Muscle of arm (tissue), 12 donors: Measurements from ENCODE around the gene SERINC2. TPM values are rescaled to one million over a fixed set of nuclear protein-coding genes. Genes with fewer than 3 reads are reported as not detected.
"Not testable (repeated sequence)": the region's sequence is repeated elsewhere in the genome, so short reads cannot be mapped to it uniquely, and the experiment has no call there.

Source experiments
- DNase-seq: peaks from one replicate; pipeline ENCODE4 v3.0.0-alpha.2; 2013
- polyA plus RNA-seq, 12 donors: library from polyadenylated mRNA; unstranded; fragments of 120-200 nt; gene quantifications; one replicate each; pipeline ENCODE4 v1.2.1, GENCODE V29; 2013; ENCODE audit not compliant: insufficient read length in 12 of 12

The SERINC2 gene
- polyA plus RNA-seq, 12 donors = 23.6 to 44.2 (median 32.3) TPM; not detected in 1

GRCh38 chr1:31381394-31382294 lies 31.4 kb upstream of the SERINC2 start:
- no peak for DNase-seq

GRCh38 chr1:31382379-31382989 lies 30.5 kb upstream of the SERINC2 start:
- DNase-seq = no peak

- DNase-seq = no peak
These were observed 29.0 kb upstream of the SERINC2 start for GRCh38 chr1:31383967-31384366.

- DNase-seq = not testable (repeated sequence)
These were observed 26.3 kb upstream of the SERINC2 start for GRCh38 chr1:31386576-31387243.

GRCh38 chr1:31387612-31388011 lies 25.4 kb upstream of the SERINC2 start:
- no peak for DNase-seq

- DNase-seq = no peak
These were observed 23.4 kb upstream of the SERINC2 start for GRCh38 chr1:31389616-31390015.

- no peak for DNase-seq
These were observed 22.9 kb upstream of the SERINC2 start for GRCh38 chr1:31390071-31390470.

GRCh38 chr1:31393463-31393862 lies 19.6 kb upstream of the SERINC2 start:
- no peak for DNase-seq

- peak; percentile 76 for DNase-seq
These were observed 18.3 kb upstream of the SERINC2 start for GRCh38 chr1:31394584-31395193.

- DNase-seq = no peak
These were observed 16.2 kb upstream of the SERINC2 start for GRCh38 chr1:31396633-31397351.

GRCh38 chr1:31397360-31398095 lies 15.5 kb upstream of the SERINC2 start:
- no peak for DNase-seq

GRCh38 chr1:31398246-31398645 lies 14.8 kb upstream of the SERINC2 start:
- no peak for DNase-seq

GRCh38 chr1:31399976-31400375 lies 13.0 kb upstream of the SERINC2 start:
- no peak for DNase-seq

GRCh38 chr1:31400393-31400792 lies 12.6 kb upstream of the SERINC2 start:
- no peak for DNase-seq

- no peak for DNase-seq
These were observed 11.8 kb upstream of the SERINC2 start for GRCh38 chr1:31401241-31401640.

GRCh38 chr1:31405578-31406245 lies 7.3 kb upstream of the SERINC2 start:
- peak; percentile 44 for DNase-seq

GRCh38 chr1:31407029-31407626 lies 5.9 kb upstream of the SERINC2 start:
- no peak for DNase-seq

- no peak for DNase-seq
These were observed 4.2 kb upstream of the SERINC2 start for GRCh38 chr1:31408788-31409318.
